Left colon (tissue), 2 donors: Measurements from ENCODE around the gene ADGRV1. TPM values are rescaled to one million over a fixed set of nuclear protein-coding genes. Genes with fewer than 3 reads are reported as not detected.
"Not testable (repeated sequence)": the region's sequence is repeated elsewhere in the genome, so short reads cannot be mapped to it uniquely, and the experiment has no call there.

Experiments
- ATAC-seq: fragments of 200-7000 bp; cut with Tn5 transposase; one replicate; pipeline ENCODE4 v1.9.1; 2020; ENCODE audit warnings: mild to moderate bottlenecking, moderate library complexity
- DNase-seq, 2 donors: peaks; one replicate each; pipeline ENCODE4 v3.0.0-alpha.2; 2020
- intact Hi-C, 2 donors: fragments of 100-400 bp; cut with DNase I in 1 of 2; cut with micrococcal nuclease in 1 of 2; formaldehyde crosslinking; loops; one replicate each; pipeline versions ENCODE4 v1.11.2 to v1.14.0; 2022; cut with DNase I, micrococcal nuclease
- total RNA-seq, 2 donors: library from RNA; stranded (reverse); fragmentation: NEBNext Ultra II Directional; extraction: Animal tissue kit (Norgen Biotek cat#: 25700); gene quantifications; one replicate each; pipeline ENCODE4 v1.2.1, GENCODE V29; 2021
- donor health status: DM: no; HTN: no; CAD: no.
- donor health status: DM: yes; HTN: yes; CAD: no.

ADGRV1 gene
- total RNA-seq, 2 donors from 2014 or later, result 3.8 to 7.3 TPM

DNA sequence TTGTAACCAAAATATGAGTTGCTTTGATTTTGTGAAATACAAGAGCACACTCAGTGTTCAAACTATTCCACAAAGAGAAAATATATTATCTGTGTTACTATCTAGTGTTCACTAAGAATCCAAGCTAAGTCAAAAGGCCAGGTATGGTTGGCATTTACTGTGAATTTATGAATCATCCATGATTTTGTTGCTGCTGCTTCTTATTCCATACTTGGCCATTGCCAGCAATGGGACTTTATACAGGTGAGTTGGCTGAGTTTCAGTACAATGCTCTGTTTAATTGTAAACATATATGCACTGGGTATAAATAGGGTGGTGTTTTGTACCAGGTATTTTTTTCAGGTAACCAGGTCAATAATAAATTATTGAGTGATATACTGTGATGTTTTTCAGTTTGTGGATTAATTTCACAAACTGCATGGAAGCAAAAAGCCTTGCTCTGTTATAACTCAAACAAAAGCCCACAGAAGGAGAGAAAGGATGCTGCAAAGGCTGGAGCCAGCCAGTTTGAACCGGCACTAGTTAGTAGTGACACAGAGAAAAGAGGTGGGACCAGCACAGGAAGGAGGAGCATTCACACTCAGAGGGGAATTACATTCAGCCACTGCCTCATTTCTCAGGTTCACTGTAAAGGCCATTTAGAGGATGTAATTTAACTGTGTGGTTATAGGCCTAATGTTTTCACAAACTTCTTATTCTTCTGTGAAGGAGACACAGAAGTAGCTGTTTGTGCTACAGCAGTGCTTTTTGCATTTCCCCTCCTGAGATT is 381.8 kb downstream of the ADGRV1 start:
- intact Hi-C loops, result no loop called here
- peak; percentile 36 to 58 for DNase-seq
- ATAC-seq, result peak; percentile 92

DNA sequence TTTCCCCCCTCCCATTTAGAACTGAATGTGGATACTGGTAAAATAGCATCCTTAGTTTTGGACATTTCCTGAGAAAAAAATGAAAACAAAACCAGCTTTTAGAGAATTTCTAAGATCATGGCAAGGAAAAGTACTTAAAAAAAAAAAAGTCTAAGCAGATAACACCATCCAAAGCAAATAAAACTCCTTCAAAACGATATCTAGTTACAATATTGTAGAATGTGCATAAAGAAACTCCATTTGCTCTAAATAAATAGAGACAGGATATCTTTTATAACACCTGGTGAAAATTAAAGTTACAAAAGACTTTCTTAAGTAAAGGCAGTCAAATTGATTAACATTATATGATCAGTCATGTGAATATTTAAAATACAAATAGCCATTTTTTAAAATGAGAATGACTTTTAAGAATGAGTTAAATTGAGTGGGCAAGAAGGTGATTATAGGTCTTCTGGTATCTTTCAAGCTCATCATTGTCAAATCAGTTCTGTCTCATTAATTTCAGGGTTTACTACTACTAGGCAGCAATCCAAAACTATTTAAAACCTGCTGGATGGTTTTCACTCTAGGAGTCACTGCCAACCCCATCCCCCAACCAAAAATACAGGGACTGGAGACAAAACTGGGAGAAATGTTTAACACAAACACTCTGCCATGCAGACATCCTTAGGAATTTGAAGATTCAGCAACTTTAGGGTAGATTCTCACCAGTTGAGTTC is 382.6 kb downstream of the ADGRV1 start:
- no peak for DNase-seq
- no peak for ATAC-seq
- intact Hi-C loops, result no loop called here

DNA sequence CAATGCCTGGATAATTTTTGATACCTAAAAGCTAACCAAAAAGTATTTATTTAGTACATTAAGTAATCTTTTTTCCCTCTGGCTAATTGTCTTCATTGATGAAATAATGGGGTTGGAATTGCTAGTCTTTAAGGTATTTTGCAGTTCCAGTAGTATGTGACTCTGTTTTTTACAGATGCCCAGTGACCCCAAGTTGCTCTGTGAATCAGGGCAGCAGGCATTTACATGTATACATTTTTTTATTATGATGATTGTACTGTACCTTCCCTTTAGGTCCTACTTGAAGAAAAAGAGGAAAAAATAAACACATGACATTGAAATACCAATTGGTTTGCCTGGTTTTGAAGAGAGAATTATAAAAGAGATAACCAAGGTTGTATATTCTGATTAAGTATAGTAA is 385.5 kb downstream of the ADGRV1 start:
- DNase-seq (no peak), ATAC-seq (no peak)
- intact Hi-C loops, result no loop called here

DNA sequence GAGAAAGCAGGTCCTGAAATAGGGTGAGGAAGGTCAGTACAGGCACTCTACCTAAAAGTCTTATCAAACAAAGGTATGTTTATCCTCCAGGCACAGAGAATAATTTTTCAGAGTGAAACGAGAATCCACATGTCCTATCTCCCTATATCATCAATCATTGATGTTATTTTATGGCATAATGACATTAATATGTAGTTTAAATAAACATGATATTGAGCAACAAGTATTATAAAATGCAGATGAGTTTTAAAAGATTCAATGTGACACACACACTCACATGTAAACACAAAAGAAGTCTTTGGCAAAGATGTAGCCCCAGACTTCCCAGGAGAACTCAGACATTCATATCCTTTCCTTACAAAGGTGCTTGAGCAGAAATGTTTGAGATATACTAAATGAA is 389.1 kb downstream of the ADGRV1 start:
- DNase-seq (no peak), ATAC-seq (no peak)
- intact Hi-C loops, result no loop called here

DNA sequence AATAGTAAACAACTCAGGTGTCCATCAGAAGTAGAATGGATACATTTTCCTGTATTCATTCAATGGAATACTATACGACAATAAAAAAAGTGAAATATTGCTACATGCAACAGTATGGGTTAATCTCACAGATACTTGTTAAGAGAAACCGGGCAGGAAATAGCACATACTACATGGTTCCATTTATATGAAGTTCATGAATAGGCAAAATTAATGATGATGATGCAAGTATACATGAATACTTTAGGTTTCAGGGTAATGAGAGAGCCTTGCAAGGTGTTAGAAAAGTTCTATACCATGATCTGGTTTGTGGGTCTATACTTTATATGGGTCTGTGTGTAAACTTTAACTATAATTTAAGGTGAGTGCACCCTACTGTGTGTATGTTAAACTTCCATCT is 390.4 kb downstream of the ADGRV1 start:
- ATAC-seq (no peak), DNase-seq (no peak)
- intact Hi-C loops, result no loop called here

DNA sequence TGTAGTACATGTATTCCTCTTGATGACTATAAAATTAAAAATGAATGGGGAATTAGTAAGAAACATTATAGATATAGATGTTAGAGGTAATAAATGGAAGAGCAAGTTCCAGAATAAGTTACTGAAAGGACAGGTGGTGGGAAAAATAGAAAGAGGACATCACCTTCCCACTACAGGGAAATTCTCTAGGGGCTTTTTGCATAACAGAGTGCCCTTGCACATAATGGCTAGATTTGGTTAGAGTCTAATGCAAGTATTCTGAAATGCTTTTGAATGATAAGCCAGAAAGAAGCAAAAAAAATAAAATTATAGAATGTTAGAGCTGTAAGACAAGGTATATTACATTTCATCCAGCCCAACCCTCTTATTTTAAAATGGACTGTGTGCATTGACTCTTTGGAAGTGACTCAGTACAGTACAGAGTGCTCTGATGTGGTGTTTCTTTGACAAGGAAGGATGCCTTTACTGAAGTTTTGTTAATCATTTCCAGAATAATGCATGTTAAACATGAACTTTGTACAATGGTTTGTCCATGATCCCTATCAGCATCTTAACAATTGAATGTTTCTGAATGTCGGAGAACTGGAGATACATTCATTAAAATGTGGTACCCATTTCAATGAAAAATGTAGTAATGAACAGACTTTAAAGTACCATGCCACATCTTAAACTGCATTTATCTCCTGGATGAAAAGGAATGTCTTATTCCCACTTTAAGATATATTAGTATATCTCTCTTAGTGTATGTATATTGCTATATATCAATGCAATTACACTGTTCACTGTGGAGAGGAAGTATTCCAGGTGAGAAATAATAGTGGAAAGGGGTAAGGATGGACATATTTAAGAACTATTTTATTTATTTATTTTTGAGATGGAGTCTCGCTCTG is 391.1 kb downstream of the ADGRV1 start:
- intact Hi-C loops, result no loop called here
- DNase-seq, result no peak
- ATAC-seq, result peak; percentile 99

DNA sequence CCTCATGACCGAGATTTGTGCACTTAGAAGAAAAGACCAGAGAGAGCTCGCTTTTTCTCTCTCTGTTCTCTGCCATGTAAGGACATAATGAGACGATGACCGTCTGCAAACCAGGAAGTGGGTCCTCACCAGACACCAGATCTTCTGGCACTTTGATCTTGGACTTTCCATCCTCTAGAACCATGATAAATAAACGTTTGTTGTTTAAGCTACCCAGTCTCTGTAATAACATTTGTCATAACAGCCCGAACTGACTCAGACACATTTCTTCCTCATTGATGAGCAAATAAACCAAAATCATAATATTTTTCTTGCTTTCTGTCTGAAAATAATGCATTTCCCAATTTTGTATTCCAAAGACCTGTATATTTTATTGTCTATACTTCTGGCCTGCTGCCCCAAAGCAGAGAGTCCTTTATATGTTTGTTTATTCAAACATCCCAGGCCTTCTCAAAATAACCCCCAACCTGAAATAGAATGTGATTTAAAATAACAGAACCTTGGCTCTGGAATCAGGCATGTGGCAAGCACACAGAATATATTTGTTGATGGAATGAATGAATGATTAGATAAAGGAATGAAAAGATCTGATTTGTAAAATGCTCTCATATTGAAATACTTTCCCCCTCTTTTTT is 396.5 kb downstream of the ADGRV1 start:
- DNase-seq (no peak), ATAC-seq (no peak)
- intact Hi-C loops, result no loop called here

DNA sequence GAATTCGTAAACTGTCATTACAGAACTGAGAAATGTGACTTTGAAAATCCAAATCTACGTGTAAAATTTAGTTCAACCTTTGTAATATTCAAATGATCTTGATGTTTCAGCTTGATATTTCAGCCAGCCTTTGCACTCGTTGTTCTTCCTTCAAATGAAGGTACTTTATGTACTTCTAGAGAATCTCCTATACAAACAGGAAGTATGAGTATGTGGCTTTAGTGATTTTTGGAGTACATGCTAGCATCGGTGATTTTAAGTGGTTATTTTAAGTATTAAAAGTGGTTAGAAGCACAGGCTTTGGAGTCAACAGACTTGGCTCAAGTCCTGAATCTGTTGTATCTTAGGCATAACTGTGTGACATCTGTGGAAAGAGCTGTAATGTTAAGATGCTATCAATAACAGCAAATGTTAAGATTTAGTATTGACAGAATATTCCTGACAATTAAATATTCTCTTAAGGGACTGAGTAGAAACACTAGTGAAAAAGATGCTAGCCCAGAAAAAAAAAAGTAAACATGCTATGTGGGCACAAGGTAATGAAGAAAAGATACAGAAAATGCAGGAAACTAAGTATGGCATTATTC is 398.0 kb downstream of the ADGRV1 start:
- ATAC-seq (no peak), DNase-seq (no peak)
- intact Hi-C loops, result no loop called here

DNA sequence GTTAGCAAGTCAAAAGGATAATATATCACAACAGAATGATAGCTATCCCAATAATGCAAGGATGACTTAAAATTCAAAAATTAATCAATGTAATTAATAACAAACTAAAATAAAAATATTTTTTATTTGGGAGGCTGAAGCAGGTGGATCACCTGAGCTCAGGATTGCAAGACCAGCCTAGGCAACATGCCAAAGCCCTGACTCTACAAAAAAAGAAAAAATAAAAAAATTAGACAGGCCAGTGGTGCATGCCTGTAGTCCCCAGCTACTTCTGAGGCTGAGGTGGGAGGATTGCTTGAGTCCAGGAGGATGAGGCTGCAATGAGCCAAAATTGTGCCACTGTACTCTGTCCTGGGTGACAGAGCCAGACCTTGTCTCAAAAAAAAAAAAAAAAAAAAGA is 399.3 kb downstream of the ADGRV1 start:
- DNase-seq, result no peak
- intact Hi-C loops, result no loop called here
- no peak for ATAC-seq

DNA sequence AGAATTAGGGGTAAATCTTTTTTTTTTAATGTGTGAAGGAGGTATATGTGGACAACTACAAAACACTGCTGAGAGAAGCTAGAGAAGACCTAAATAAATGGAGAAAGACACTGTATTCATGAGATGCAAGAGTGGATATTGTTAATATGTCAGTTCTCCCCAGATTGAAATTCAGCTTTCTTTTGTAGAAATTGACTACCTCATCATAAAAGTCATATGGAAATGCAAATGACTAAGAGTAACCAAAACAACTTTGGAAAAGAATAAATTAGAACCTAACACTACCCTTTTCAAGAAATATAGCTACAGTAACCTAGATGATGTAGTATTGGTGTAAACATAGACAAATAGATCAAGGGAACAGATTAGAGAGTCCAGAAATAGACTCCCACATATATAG is 400.7 kb downstream of the ADGRV1 start:
- DNase-seq, result no peak
- intact Hi-C loops, result no loop called here
- no peak for ATAC-seq

DNA sequence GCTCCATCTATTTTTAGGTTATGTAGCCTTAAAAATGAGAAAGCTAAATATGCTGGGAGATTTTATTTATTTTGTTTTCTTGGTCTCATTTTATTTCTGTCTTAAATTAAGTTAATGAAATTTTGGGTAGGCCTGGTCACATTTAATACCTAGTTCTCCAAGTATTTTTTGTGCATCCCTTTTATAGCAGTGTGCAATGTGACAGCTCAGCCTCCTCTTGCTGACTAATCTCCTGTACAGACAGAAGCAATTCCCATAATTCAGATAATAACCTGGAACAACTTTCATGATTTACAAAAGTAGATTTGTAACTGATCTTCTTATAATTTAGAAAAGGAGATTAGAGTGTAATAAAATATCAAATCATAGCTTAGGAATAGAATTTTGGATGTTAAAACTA is 403.9 kb downstream of the ADGRV1 start:
- no peak for DNase-seq
- ATAC-seq, result no peak
- intact Hi-C loops, result no loop called here

DNA sequence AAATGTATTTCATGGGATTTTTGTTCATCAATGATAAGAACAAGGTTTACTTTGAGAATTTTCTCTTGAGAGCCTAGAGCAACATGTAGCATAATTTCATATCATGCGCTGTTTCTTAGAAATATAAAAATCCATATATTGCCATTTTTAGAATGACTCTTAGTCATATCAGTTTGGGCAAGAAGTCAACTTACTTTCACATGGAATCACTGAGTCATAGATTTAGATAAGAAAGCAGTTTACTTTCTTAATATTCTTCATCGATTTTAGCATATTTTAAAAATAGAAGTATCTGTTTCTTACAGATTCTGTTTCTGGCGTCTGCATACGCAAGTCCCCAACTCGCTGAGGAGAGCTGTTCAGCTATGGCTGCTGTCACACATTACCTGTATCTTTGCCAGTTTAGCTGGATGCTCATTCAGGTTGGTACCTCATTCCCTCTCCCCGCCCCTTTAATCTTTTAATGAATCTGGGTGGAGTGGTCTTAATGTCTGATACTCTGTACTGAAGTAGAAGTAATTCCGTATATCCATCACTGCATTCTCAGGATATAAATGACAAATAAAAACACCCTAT is 406.6 kb downstream of the ADGRV1 start:
- ATAC-seq (no peak), DNase-seq (no peak)
- intact Hi-C loops, result no loop called here

DNA sequence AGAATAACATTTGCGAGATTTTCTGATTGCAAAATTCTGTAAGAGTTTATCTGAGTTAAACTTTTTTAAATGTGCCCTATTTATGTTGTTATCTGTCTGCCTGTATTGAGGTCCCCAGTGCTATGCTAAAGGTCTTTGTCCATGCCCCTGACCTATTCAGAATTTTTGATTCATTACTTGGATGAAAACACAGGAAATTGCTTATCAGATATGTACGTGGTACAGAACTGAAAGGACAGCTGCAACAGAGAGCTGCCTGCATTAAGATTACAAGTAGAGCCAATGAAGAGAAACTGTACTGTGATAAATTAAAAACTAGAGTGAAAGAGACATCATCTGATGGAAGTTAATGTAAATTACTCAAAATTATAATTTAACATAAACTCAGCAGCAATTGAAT is 408.8 kb downstream of the ADGRV1 start:
- no peak for ATAC-seq
- no peak for DNase-seq
- intact Hi-C loops, result no loop called here

DNA sequence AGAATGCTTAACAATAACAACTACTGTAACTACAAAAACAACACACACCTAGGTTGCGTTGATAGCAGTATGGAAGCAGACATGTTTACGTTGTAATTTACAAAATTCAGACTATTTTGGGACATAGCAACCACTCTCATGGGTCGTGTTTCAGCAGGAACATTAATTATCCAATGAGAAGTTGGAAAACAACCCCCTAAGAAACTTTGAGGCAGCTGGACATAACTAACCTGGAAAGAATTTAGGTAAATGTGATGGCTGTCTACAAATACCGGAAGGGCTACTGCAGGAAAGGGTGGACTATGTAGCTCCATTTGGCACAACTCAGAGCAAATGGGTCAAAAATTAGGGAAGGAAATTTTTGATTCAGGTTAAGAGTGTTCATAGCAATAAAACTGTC is 409.3 kb downstream of the ADGRV1 start:
- DNase-seq (no peak), ATAC-seq (no peak)
- intact Hi-C loops, result no loop called here

DNA sequence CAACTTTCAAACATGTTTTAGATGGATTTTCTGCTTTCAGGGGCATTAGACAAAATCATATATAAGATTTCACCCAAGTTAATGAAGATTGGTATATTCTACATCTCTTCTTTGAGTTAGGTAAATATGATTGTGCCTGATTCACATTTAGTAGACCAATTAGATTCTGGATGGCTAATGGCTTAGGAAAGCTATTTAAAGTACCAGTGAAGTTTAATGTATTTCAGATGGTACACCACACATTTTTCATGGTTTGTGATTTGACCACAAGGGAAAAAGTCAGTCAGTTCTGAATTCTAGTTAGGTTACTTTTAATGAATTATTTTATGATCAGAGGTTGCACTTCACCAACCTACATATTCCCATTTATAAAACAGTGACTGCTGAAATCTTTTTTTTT is 409.7 kb downstream of the ADGRV1 start:
- ATAC-seq, result no peak
- intact Hi-C loops, result no loop called here
- DNase-seq, result no peak

DNA sequence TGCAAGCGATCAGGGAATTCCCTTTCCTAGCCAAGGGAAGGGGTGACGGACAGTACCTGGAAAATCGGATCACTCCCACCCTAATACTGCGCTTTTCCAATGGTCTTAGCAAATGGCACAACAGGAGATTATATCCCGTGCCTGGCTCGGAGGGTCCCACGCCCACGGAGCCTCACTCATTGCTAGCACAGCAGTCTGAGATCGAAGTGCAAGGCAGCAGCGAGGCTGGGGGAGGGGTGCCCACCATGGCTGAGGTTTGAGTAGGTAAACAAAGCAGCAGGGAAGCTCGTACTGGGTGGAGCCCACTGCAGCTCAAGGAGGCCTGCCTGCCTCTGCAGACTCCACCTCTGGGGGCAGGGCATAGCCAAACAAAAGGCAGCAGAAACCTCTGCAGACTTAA is 411.3 kb downstream of the ADGRV1 start:
- DNase-seq, intact Hi-C loops, ATAC-seq: not testable (repeated sequence)

DNA sequence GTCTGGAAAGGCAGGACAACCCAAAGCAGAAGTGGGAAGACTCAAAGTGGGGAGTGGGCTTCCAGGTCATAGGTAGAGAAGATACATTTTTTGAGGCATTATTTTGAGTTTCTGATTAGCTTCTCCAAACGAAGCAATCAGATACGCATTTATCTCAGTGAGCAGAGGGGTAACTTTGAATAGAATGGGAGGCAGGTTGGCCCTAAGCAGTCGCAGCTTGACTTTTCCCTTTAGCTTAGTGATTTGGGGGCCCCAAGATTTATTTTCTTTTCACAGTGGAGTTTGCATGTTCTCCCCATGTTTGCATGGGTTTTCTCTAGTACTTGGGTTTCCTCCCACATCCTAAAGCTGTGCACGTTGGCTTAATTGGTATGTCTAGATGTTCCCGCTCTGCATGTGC is 422.6 kb downstream of the ADGRV1 start:
- no peak for DNase-seq
- intact Hi-C loops, result no loop called here
- ATAC-seq, result no peak

DNA sequence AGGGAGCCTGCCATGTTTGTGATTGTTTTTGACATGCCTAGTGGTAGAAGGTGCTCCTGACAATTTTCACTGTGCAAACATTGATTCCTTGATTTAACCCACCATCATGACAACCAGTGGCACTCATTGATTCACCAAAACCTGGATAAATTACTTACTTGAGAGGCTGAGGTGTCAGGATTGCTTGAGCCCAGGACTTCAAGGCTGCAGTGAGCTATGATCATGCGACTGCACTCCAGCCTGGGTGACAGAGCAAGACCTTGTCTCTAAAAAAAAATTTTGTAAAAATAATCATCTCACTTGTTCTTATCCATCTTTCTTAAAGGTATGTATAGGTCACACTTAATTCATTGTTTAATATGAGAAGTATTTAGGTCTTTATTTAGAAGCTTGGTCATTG is 423.2 kb downstream of the ADGRV1 start:
- DNase-seq (no peak), ATAC-seq (no peak)
- intact Hi-C loops, result no loop called here

DNA sequence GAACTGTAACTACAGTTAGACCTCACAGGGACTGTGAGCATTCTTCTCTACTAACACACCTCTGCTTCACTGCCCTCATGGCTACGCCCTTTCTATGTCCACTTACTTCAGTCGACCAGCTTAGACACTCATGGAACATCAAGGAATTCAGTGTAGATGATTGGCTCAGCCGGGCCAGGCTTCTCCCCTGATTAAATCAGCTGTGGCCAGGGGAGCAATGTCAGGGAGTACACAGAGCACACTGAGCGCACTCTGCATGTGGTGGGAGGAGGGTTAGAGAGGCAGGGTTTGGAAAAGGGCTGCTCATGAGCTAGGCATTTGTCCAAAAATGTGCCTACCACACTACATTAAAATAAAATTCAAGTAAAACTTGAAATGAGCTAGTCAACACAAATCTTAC is 424.0 kb downstream of the ADGRV1 start:
- intact Hi-C loops, result no loop called here
- DNase-seq, result no peak
- no peak for ATAC-seq
